Liver (tissue), 3 donors: ENCODE results near the gene GREM2.

ENCODE experiments used
- CTCF ChIP-seq: fragments of 150-350 bp; IDR thresholded peaks from 2 replicates; pipeline ENCODE4 v1.5.1; 2017; ENCODE audit warnings: improper control_type of control experiment, low read depth, low read length; ENCODE audit not compliant: missing input control
- TAF1 ChIP-seq: conservative IDR thresholded peaks from 2 replicates; pipeline ENCODE4 v1.6.1; 2016; ENCODE audit warnings: antibody characterized with exemption, mild to moderate bottlenecking
- donor health status: healthy.
- donor health status: healthy.

- no peak for TF ChIP-seq TAF1
- no peak for TF ChIP-seq CTCF
Observed at GRCh38 chr1:240567066-240567465, 44.9 kb downstream of the GREM2 start.
